Measurements from ENCODE around the gene PPM1A. TPM values are rescaled to one million over a fixed set of nuclear protein-coding genes. Genes with fewer than 3 reads are reported as not detected.

The PPM1A gene
- total RNA-seq, 4 donors from 2014 or later, result 47.7 to 68.2 (median 53.5) TPM

DNA sequence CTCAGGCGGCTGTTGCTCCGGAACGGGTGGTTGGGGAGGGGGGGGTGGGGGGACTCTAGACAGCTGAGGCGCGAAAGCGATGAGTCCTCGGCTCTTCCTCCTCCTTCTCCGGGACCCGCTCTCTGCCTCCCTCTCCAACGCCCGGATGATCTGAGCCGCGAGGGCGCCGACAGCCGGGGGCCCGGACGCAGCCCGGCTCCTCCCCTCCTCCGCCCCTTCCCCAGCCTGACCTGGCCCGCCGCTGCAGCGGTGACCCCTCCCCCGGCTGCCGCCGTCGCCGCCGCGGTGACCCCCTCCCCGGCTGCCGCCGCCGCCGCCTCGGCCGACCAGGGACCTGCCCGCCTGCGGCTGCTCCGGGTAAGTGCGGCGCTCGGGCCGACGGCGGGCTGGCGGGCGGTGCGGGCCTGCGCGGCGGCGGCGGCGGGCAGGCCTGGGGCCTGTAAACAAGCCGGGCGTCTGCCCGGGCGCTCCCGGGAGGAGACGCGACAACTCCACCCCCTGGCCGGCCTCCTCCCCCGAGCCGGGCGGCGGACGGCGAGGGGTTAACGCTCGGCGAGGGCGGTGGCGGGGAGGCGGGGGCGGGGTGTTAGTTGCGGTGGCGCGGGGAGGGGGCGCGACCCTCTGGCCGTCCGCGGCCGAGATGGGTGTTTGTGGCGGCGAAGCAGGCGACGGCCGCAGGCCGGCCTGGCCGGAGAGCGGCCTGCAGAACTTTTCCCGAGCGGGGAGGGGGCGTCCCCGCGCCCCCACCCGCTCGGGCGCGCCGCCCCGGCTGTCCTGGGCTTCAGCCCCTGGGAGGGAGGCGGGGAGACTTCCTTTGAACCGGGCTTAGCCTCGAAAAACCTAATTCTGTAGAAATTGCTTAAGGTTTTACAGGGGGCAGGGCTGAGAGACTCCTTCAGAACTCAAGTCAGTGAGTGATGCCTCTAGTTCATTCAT, 568 bp downstream of the PPM1A start:
- TF ChIP-seq, protein P1, sequence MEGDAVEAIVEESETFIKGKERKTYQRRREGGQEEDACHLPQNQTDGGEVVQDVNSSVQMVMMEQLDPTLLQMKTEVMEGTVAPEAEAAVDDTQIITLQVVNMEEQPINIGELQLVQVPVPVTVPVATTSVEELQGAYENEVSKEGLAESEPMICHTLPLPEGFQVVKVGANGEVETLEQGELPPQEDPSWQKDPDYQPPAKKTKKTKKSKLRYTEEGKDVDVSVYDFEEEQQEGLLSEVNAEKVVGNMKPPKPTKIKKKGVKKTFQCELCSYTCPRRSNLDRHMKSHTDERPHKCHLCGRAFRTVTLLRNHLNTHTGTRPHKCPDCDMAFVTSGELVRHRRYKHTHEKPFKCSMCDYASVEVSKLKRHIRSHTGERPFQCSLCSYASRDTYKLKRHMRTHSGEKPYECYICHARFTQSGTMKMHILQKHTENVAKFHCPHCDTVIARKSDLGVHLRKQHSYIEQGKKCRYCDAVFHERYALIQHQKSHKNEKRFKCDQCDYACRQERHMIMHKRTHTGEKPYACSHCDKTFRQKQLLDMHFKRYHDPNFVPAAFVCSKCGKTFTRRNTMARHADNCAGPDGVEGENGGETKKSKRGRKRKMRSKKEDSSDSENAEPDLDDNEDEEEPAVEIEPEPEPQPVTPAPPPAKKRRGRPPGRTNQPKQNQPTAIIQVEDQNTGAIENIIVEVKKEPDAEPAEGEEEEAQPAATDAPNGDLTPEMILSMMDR (IDR thresholded peaks at IDR 0.05; ENCODE audit: low read depth), result no peak

DNA sequence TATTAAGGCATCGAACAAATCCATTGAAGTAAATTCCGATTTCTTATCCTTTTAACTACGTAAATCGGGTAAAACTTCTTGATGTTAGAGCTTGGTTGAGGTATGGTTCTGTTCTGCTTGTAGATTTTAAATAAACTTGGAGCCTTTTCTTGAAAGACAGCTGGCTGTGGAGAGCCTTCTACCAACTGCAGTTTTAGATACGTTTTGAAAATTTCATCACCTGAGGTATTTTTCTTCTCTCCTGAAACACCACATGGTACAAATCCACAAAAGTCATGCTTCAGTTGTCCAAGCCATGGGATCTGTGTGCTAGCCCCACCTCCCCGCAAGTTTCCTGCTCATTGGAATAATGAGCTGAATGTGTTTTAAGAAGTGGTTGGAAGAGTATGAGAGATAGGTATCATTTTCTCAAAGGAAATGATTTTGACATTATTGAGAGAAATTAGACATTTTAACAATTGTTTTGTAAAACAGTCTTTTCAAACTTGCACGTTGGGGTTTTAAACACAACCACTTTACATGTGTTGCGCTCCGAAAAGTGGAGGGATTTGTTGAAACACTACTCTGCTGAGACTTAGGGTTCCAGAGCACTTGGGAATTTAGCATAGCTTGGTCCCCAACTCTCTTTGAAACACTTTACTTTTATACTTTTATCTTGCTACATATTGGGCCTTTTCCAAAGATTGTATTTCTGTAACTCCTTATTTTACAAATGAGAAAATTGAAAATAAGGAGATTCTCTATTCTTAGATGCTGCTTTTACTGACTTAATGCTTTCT, 1.4 kb downstream of the PPM1A start:
- TF ChIP-seq, protein P1 (IDR thresholded peaks at IDR 0.05; ENCODE audit: low read depth), result no peak

DNA sequence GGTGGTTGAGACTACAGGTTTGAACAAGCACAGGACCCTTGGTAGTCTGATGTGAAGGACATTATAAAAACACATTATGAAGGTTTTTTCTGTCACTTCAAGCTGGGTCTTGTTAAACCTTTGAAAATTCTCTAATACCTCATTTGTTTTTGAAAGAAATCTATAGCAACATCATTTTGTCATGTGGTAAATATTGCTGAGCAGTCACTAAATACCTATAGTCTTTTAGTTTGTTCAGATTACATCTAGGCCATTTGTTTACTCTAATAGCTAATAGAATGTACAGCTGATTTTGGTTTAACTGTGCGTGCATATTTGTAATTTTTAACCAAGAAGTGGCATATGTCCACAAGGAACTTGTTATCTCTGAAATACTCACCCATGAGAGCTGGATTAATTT, 2.9 kb downstream of the PPM1A start:
- TF ChIP-seq, protein P1 (IDR thresholded peaks at IDR 0.05; ENCODE audit: low read depth), result no peak

DNA sequence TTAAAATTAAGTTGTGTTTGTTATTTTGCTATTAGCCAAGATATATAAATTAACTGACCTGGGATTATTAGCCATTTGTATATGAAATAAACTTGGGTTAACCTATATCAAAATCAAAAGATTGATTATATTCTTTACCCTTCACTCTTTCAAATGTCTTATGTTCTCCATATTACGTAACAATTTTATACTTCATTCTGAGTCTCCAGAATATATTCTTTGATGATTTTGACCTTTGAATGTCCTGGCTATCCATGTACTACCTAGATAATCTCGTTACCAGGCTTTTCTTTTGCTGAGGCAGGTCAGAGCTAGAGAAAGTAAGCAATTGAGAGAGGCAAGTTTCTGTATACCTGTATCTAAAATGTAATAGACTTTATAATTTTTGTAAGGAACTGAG, 3.6 kb downstream of the PPM1A start:
- TF ChIP-seq, protein P1 (IDR thresholded peaks at IDR 0.05; ENCODE audit: low read depth), result no peak

DNA sequence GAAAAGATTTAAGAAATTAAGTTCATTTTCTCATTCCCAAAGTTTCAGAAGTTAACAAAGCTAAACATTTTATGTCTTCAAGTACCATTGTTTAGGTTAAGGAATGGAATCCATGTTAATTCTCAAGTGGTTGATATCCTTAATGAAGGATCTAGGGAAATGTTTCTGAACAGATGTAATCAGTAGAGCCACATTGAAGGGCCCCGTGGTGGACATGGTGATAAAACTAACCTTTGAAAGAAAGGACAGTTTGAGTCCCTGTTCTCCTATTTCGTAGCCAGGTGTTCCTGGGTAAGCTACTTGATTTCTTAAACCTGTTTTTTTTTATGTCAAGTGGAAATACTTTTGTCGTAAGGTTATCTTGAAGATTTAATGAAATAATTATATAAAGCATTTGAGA, 4.6 kb downstream of the PPM1A start:
- TF ChIP-seq, protein P1 (IDR thresholded peaks at IDR 0.05; ENCODE audit: low read depth), result no peak

DNA sequence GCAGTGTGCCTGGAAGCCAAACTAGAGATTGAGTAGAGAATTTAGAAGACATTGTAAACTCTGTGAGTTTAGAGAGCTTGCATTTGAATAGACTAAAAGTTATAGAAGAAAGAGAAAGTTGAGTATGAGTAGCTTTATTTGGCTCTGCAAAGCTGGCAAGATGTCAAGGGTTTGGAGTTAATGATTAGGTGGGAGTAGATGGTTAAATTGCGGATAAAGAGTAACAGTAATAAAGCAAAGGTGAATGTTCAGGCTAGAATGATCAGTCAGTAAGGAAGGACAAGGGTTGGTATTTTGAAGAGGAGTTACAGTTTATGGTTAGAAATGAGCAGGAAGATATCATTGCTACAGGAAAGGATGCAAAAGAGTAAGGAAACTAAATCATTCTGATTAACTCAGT, 5.2 kb downstream of the PPM1A start:
- TF ChIP-seq, protein P1 (IDR thresholded peaks at IDR 0.05; ENCODE audit: low read depth), result no peak

DNA sequence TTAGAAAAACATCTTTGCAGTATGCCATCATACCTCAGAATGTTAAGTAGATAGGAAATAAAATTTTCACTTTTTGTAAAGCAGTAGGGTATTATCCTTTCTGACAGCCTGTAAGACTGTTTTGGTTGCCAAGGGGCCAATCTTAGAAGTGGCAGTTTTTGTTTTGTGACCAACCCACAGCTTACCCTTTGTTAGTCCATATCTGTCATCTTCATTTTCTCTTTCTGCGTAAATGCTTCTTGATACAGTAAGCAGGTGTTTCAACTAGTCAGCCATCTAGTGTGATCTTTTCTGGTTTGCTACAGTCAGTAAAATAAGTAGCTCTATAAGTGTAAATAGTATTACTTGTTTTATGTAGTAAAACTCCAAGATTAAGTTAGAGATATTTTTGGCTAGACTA, 8.8 kb downstream of the PPM1A start:
- TF ChIP-seq, protein P1 (IDR thresholded peaks at IDR 0.05; ENCODE audit: low read depth), result no peak

Data from subcutaneous adipose tissue (tissue), 4 donors.